ENCODE results near the gene CPNE7.

DNA sequence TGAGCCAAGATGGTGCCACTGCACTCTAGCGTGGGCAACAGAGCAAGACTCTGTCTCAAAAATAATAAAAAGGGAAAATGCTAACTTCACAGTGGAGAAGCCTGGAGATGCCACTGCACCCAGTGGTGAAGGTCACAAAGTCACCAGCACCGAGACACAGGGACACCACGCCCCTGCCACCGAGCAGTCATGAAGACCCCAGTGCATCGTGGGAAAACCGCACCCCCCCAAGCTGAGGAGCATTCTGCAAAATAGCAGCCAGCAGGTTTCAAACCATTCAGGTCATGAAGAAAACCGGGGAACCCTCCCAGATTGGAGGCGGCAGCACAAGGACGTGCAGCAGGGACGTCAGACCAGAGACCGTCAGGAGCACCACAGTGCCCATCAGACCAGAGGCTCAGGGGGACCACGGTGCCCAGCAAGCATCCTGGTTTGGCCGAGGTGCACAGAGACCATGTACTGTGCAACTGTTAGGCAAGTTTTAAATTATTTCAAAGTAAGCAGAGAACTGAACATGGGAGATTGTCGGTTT is 68.3 kb downstream of the CPNE7 start:
- TF ChIP-seq, protein P1, sequence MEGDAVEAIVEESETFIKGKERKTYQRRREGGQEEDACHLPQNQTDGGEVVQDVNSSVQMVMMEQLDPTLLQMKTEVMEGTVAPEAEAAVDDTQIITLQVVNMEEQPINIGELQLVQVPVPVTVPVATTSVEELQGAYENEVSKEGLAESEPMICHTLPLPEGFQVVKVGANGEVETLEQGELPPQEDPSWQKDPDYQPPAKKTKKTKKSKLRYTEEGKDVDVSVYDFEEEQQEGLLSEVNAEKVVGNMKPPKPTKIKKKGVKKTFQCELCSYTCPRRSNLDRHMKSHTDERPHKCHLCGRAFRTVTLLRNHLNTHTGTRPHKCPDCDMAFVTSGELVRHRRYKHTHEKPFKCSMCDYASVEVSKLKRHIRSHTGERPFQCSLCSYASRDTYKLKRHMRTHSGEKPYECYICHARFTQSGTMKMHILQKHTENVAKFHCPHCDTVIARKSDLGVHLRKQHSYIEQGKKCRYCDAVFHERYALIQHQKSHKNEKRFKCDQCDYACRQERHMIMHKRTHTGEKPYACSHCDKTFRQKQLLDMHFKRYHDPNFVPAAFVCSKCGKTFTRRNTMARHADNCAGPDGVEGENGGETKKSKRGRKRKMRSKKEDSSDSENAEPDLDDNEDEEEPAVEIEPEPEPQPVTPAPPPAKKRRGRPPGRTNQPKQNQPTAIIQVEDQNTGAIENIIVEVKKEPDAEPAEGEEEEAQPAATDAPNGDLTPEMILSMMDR (IDR thresholded peaks at IDR 0.05), result no peak
- TF ChIP-seq POLR2A (IDR thresholded peaks at IDR 0.05), result no peak

Data from lower leg skin (tissue), 3 donors.